ENCODE measurements around the gene ACSS1.

The ACSS1 gene

GRCh38 chr20:25008388-25009217, 49.3 kb downstream of the ACSS1 start:
- H3K79me2 ChIP-seq (ENCODE audit: insufficient read depth, low read length): no peaks in the 10 kb centered on the region
- no peak overlapping the region for H2AFZ ChIP-seq (ENCODE audit: low read length)
- TF ChIP-seq EZH2phosphoT487 (IDR thresholded peaks at IDR 0.05; ENCODE audit: borderline replicate concordance): no peak
- TF ChIP-seq, protein P1, sequence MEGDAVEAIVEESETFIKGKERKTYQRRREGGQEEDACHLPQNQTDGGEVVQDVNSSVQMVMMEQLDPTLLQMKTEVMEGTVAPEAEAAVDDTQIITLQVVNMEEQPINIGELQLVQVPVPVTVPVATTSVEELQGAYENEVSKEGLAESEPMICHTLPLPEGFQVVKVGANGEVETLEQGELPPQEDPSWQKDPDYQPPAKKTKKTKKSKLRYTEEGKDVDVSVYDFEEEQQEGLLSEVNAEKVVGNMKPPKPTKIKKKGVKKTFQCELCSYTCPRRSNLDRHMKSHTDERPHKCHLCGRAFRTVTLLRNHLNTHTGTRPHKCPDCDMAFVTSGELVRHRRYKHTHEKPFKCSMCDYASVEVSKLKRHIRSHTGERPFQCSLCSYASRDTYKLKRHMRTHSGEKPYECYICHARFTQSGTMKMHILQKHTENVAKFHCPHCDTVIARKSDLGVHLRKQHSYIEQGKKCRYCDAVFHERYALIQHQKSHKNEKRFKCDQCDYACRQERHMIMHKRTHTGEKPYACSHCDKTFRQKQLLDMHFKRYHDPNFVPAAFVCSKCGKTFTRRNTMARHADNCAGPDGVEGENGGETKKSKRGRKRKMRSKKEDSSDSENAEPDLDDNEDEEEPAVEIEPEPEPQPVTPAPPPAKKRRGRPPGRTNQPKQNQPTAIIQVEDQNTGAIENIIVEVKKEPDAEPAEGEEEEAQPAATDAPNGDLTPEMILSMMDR (conservative IDR thresholded peaks at IDR 0.05; ENCODE audit: low read length): no peak
- no peaks in the 10 kb centered on the region for H3K27me3 ChIP-seq (ENCODE audit: insufficient read depth, low read length, poor library complexity, severe bottlenecking)
- H3K9ac ChIP-seq (ENCODE audit: low read depth, low read length, poor library complexity, severe bottlenecking): no peak overlapping the region
- no peak overlapping the region for H3K4me3 ChIP-seq (ENCODE audit: low read length, poor library complexity, severe bottlenecking)
- no peaks in the 10 kb centered on the region for H3K9me2 ChIP-seq (replicated peaks; ENCODE audit: low read depth, low read length)
- H3F3A ChIP-seq (ENCODE audit: low read depth): no peaks in the 10 kb centered on the region
- H3K9me3 ChIP-seq (ENCODE audit: insufficient read depth, low read depth, low read length): no peaks in the 10 kb centered on the region
- peaks cover 86% of the 10 kb centered on the region; the same call in 1 of the 2 replicates for H3K36me3 ChIP-seq (ENCODE audit: insufficient read depth, low read length)
- H4K20me1 ChIP-seq (ENCODE audit: insufficient read depth, low read length, poor library complexity, severe bottlenecking): no peaks in the 10 kb centered on the region
- no peak overlapping the region for H3K4me2 ChIP-seq (ENCODE audit: low read depth, low read length, poor library complexity, severe bottlenecking)
- H3K4me1 ChIP-seq (ENCODE audit: insufficient read depth, low read length, poor library complexity, severe bottlenecking): no peaks in the 10 kb centered on the region

DNA sequence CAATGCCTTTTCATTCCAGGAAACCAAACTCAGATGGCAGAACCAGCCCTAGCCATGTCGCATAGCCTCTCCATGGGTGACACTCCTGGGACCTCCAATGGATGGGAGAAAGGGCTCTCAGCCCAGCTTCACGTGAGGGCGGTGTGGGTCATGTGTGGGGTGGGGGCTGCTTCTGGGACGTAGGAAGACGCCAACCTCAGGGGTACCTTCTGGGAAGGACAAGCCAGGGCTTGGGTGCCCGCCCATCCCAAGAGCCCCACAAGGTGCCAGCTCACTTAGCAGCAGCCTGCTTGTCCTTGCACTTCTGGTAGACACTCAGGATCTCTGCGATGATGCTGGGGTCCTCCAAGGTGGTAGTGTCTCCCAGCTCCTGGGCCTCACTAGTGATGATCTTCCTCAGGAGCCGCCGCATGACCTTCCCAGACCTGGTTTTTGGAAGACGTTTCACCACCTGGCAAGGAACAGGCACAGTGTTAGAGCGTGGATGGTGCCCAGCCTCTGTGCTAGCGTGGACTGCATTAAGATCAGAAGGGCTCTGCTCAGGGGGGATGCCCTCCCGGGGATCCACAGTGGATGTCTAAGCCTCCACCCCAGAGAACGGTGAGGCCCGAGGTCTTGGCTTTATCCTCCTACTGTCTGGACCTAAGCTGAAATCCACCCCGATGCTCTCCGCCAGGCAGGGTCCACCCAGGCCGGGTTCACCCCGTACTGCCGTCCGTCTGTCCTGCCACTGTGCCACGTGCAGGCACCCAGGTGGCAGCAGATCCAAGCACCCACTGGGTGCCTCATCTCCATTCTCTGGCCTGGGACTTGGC, 50.2 kb downstream of the ACSS1 start:
- peaks cover 76% of the 10 kb centered on the region; the same call in 1 of the 2 replicates for H3K36me3 ChIP-seq (ENCODE audit: insufficient read depth, low read length)
- H2AFZ ChIP-seq (ENCODE audit: low read length): no peak overlapping the region
- H3K4me1 ChIP-seq (ENCODE audit: insufficient read depth, low read length, poor library complexity, severe bottlenecking): no peaks in the 10 kb centered on the region
- no peaks in the 10 kb centered on the region for H3K27me3 ChIP-seq (ENCODE audit: insufficient read depth, low read length, poor library complexity, severe bottlenecking)
- no peak overlapping the region for H3K4me2 ChIP-seq (ENCODE audit: low read depth, low read length, poor library complexity, severe bottlenecking)
- H3K9ac ChIP-seq (ENCODE audit: low read depth, low read length, poor library complexity, severe bottlenecking): no peak overlapping the region
- no peaks in the 10 kb centered on the region for H3K9me2 ChIP-seq (replicated peaks; ENCODE audit: low read depth, low read length)
- H3K9me3 ChIP-seq (ENCODE audit: insufficient read depth, low read depth, low read length): no peaks in the 10 kb centered on the region
- H3F3A ChIP-seq (ENCODE audit: low read depth): no peaks in the 10 kb centered on the region
- no peaks in the 10 kb centered on the region for H3K79me2 ChIP-seq (ENCODE audit: insufficient read depth, low read length)
- no peak for TF ChIP-seq EZH2phosphoT487 (IDR thresholded peaks at IDR 0.05; ENCODE audit: borderline replicate concordance)
- TF ChIP-seq, protein P1 (conservative IDR thresholded peaks at IDR 0.05; ENCODE audit: low read length): no peak
- no peaks in the 10 kb centered on the region for H4K20me1 ChIP-seq (ENCODE audit: insufficient read depth, low read length, poor library complexity, severe bottlenecking)
- H3K4me3 ChIP-seq (ENCODE audit: low read length, poor library complexity, severe bottlenecking): no peak overlapping the region

GRCh38 chr20:25006431-25007167, 51.3 kb downstream of the ACSS1 start:
- no peak overlapping the region for H3K4me3 ChIP-seq (ENCODE audit: low read length, poor library complexity, severe bottlenecking)
- H2AFZ ChIP-seq (ENCODE audit: low read length): no peak overlapping the region
- H3K9me3 ChIP-seq (ENCODE audit: insufficient read depth, low read depth, low read length): no peaks in the 10 kb centered on the region
- no peaks in the 10 kb centered on the region for H3K27me3 ChIP-seq (ENCODE audit: insufficient read depth, low read length, poor library complexity, severe bottlenecking)
- H3K9ac ChIP-seq (ENCODE audit: low read depth, low read length, poor library complexity, severe bottlenecking): no peak overlapping the region
- no peaks in the 10 kb centered on the region for H3K4me1 ChIP-seq (ENCODE audit: insufficient read depth, low read length, poor library complexity, severe bottlenecking)
- H4K20me1 ChIP-seq (ENCODE audit: insufficient read depth, low read length, poor library complexity, severe bottlenecking): no peaks in the 10 kb centered on the region
- TF ChIP-seq, protein P1 (conservative IDR thresholded peaks at IDR 0.05; ENCODE audit: low read length): no peak
- no peak for TF ChIP-seq EZH2phosphoT487 (IDR thresholded peaks at IDR 0.05; ENCODE audit: borderline replicate concordance)
- no peaks in the 10 kb centered on the region for H3K79me2 ChIP-seq (ENCODE audit: insufficient read depth, low read length)
- no peaks in the 10 kb centered on the region for H3K9me2 ChIP-seq (replicated peaks; ENCODE audit: low read depth, low read length)
- H3K36me3 ChIP-seq (ENCODE audit: insufficient read depth, low read length): peaks cover 66% of the 10 kb centered on the region; the same call in 1 of the 2 replicates
- no peaks in the 10 kb centered on the region for H3F3A ChIP-seq (ENCODE audit: low read depth)
- no peak overlapping the region for H3K4me2 ChIP-seq (ENCODE audit: low read depth, low read length, poor library complexity, severe bottlenecking)

All from Loucy (cell line).